Mammary epithelial cell (primary cell): Measurements from ENCODE around the gene ANKRD6.

ENCODE experiments used
- CTCF ChIP-seq, 2 donors: IDR thresholded peaks in 1 of 2; conservative IDR thresholded peaks in 1 of 2; 2 replicates each; pipeline ENCODE4 v1.5.1; 2011 to 2012; ENCODE audit warnings: inconsistent platforms in 2 of 2, low read length in 2 of 2, mild to moderate bottlenecking in 2 of 2, control low read depth in 1 of 2, low read depth in 1 of 2; ENCODE audit not compliant: insufficient read depth in 1 of 2; ENCODE audit errors: extremely low read depth in 1 of 2
- EZH2 ChIP-seq: IDR thresholded peaks from 2 replicates; pipeline ENCODE4 v1.6.1; 2012; ENCODE audit warnings: low read length, inconsistent platforms, borderline replicate concordance

GRCh38 chr6:89643406-89643805, 210.5 kb downstream of the ANKRD6 start:
- TF ChIP-seq CTCF (conservative IDR thresholded peaks at IDR 0.05 in 1 of 2, IDR thresholded peaks at IDR 0.05 in 1 of 2; ENCODE audit: extremely low read depth in 1 of 2, insufficient read depth in 1 of 2, low read depth in 1 of 2, low read length in 2 of 2): no peak
- no peak for TF ChIP-seq EZH2
